Trophoblast cell (in vitro differentiated cells and primary cell): ENCODE data around the gene UGT1A3.
A peak's percentile ranks its signal among the peaks of the same experiment; 100 is the strongest.

Source experiments
- DNase-seq, 2 donors: peaks; one replicate each; pipeline ENCODE4 v3.0.0-alpha.2; 2016
- H2AFZ ChIP-seq: 2 replicates; pipeline ENCODE4 v1.6.1; 2013; ENCODE audit warnings: low read length, moderate library complexity, mild to moderate bottlenecking; ENCODE audit not compliant: insufficient read depth, poor library complexity
- H2AK5ac ChIP-seq: 2 replicates; pipeline ENCODE4 v1.6.1; 2013; ENCODE audit warnings: mild to moderate bottlenecking, low read length
- H2BK120ac ChIP-seq: 2 replicates; pipeline ENCODE4 v1.6.1; 2013; ENCODE audit warnings: low read length, mild to moderate bottlenecking, moderate library complexity; ENCODE audit not compliant: insufficient read depth, poor library complexity
- H2BK12ac ChIP-seq: 2 replicates; pipeline ENCODE4 v1.6.1; 2013; ENCODE audit warnings: mild to moderate bottlenecking, low read length, moderate library complexity
- H2BK5ac ChIP-seq: 2 replicates; pipeline ENCODE4 v1.6.1; 2013; ENCODE audit warnings: low read length, low read depth, moderate library complexity, mild to moderate bottlenecking; ENCODE audit not compliant: poor library complexity
- H3K14ac ChIP-seq: 2 replicates; pipeline ENCODE4 v1.6.1; 2013; ENCODE audit warnings: mild to moderate bottlenecking, low read length
- H3K18ac ChIP-seq: 2 replicates; pipeline ENCODE4 v1.6.1; 2013; ENCODE audit warnings: mild to moderate bottlenecking, low read length
- H3K23ac ChIP-seq: 2 replicates; pipeline ENCODE4 v1.6.1; 2013; ENCODE audit warnings: low read length
- H3K27ac ChIP-seq: 2 replicates; pipeline ENCODE4 v1.5.1; 2013; ENCODE audit warnings: low read depth, mild to moderate bottlenecking, inconsistent platforms, low read length, moderate library complexity
- H3K27me3 ChIP-seq: 2 replicates; pipeline ENCODE4 v1.6.1; 2013; ENCODE audit warnings: inconsistent platforms, mild to moderate bottlenecking, low read length, moderate library complexity; ENCODE audit not compliant: insufficient read depth
- H3K36me3 ChIP-seq, 2 experiments: 1 replicate in 1 of 2; 2 replicates in 1 of 2; pipeline ENCODE4 v1.6.1; 2013; ENCODE audit warnings: low read length in 2 of 2, mild to moderate bottlenecking in 2 of 2, moderate library complexity in 1 of 2; ENCODE audit not compliant: insufficient read depth in 2 of 2, control insufficient read depth in 1 of 2
- H3K4ac ChIP-seq: 2 replicates; pipeline ENCODE4 v1.6.1; 2013; ENCODE audit warnings: low read depth, mild to moderate bottlenecking, low read length, moderate library complexity
- H3K4me1 ChIP-seq, 2 experiments: 1 replicate in 1 of 2; 2 replicates in 1 of 2; pipeline ENCODE4 v1.6.1; 2013; ENCODE audit warnings: low read length in 2 of 2, mild to moderate bottlenecking in 2 of 2, moderate library complexity in 1 of 2; ENCODE audit not compliant: insufficient read depth in 2 of 2, control insufficient read depth in 1 of 2
- H3K4me2 ChIP-seq: 2 replicates; pipeline ENCODE4 v1.6.1; 2013; ENCODE audit warnings: inconsistent platforms, mild to moderate bottlenecking, low read length, moderate library complexity
- H3K4me3 ChIP-seq: 2 replicates; pipeline ENCODE4 v1.5.1; 2013; ENCODE audit warnings: mild to moderate bottlenecking, low read depth, low read length, inconsistent platforms
- H3K79me1 ChIP-seq: one replicate; pipeline ENCODE4 v1.6.1; 2013; ENCODE audit warnings: low read length
- H3K79me2 ChIP-seq: 2 replicates; pipeline ENCODE4 v1.6.1; 2013; ENCODE audit warnings: low read length, mild to moderate bottlenecking; ENCODE audit not compliant: control insufficient read depth, insufficient read depth, poor library complexity
- H3K9ac ChIP-seq: 2 replicates; pipeline ENCODE4 v1.6.1; 2013; ENCODE audit warnings: mild to moderate bottlenecking, low read length
- H3K9me3 ChIP-seq: 2 replicates; pipeline ENCODE4 v1.6.1; 2013; ENCODE audit warnings: low read depth, mild to moderate bottlenecking, control low read depth, inconsistent platforms, low read length; ENCODE audit not compliant: insufficient read depth
- H4K12ac ChIP-seq: 2 replicates; pipeline ENCODE4 v1.6.1; 2013; ENCODE audit warnings: low read depth, mild to moderate bottlenecking, low read length, moderate library complexity
- H4K8ac ChIP-seq: 2 replicates; pipeline ENCODE4 v1.6.1; 2013; ENCODE audit warnings: low read depth, mild to moderate bottlenecking, low read length, moderate library complexity
- H4K91ac ChIP-seq: one replicate; pipeline ENCODE4 v1.6.1; 2013; ENCODE audit warnings: low read depth, mild to moderate bottlenecking, low read length, moderate library complexity
- WGBS: extraction: QIAGEN DNeasy Blood & Tissue Kit; methylation state at CpG from one replicate; pipeline ENCODE4 v1.1.7; 2013; ENCODE audit warnings: missing lambda C conversion rate; ENCODE audit not compliant: insufficient read length, insufficient coverage; ENCODE audit errors: extremely low coverage; 5-methylcytosine and 5-hydroxymethylcytosine counted together

Gene UGT1A3

GRCh38 chr2:233756429-233757081, 27.7 kb downstream of the UGT1A3 start:
- WGBS, result no CpG with 5 or more reads among the region's 7 CpGs

GRCh38 chr2:233758141-233758540, 29.3 kb downstream of the UGT1A3 start:
- H3K27me3 ChIP-seq, result no peaks in the 10 kb centered on the region
- H3K4me2 ChIP-seq, result no peak overlapping the region
- H2BK5ac ChIP-seq, result no peak overlapping the region
- H3K4me3 ChIP-seq, result no peak overlapping the region
- no peak overlapping the region for H2AK5ac ChIP-seq
- no peaks in the 10 kb centered on the region for H3K4me1 ChIP-seq
- no peaks in the 10 kb centered on the region for H3K36me3 ChIP-seq
- H4K91ac ChIP-seq, result no peak overlapping the region
- no peak overlapping the region for H3K18ac ChIP-seq
- no peak overlapping the region for H3K4ac ChIP-seq
- no peak overlapping the region for H4K8ac ChIP-seq
- H3K27ac ChIP-seq, result no peak overlapping the region
- no peak overlapping the region for H2BK120ac ChIP-seq
- H4K12ac ChIP-seq, result no peak overlapping the region
- no peak overlapping the region for H3K9ac ChIP-seq
- H2AFZ ChIP-seq, result no peak overlapping the region
- peaks cover 7% of the 10 kb centered on the region for H3K9me3 ChIP-seq
- H2BK12ac ChIP-seq, result no peak overlapping the region
- no peaks in the 10 kb centered on the region for H3K79me1 ChIP-seq
- no peak overlapping the region for H3K14ac ChIP-seq
- no peaks in the 10 kb centered on the region for H3K79me2 ChIP-seq
- no peak overlapping the region for H3K23ac ChIP-seq
- DNase-seq, result no peak

More at GRCh38 chr2:233756429-233757081, 27.7 kb downstream of the UGT1A3 start:
- no peak overlapping the region for H4K12ac ChIP-seq
- no peak overlapping the region for H3K23ac ChIP-seq
- H3K79me2 ChIP-seq, result no peaks in the 10 kb centered on the region
- no peak overlapping the region for H3K14ac ChIP-seq
- H3K27ac ChIP-seq, result no peak overlapping the region
- H4K91ac ChIP-seq, result no peak overlapping the region
- H3K18ac ChIP-seq, result no peak overlapping the region
- no peaks in the 10 kb centered on the region for H3K27me3 ChIP-seq
- no peak overlapping the region for H3K4me2 ChIP-seq
- no peak overlapping the region for H2AFZ ChIP-seq
- no peak overlapping the region for H3K4me3 ChIP-seq
- DNase-seq, result no peak
- no peak overlapping the region for H4K8ac ChIP-seq
- no peak overlapping the region for H2BK120ac ChIP-seq
- no peaks in the 10 kb centered on the region for H3K4me1 ChIP-seq
- H2AK5ac ChIP-seq, result no peak overlapping the region
- H3K36me3 ChIP-seq, result no peaks in the 10 kb centered on the region
- H3K4ac ChIP-seq, result no peak overlapping the region
- H3K9ac ChIP-seq, result no peak overlapping the region
- peaks cover 9% of the 10 kb centered on the region for H3K9me3 ChIP-seq
- H3K79me1 ChIP-seq, result no peaks in the 10 kb centered on the region
- no peak overlapping the region for H2BK12ac ChIP-seq
- H2BK5ac ChIP-seq, result no peak overlapping the region

- Histone ChIP-seq H3K36me3 (no peaks in the 10 kb centered on the region), H3K18ac (no peak overlapping the region), H4K8ac (no peak overlapping the region), H2AFZ (no peak overlapping the region), H3K4me3 (no peak overlapping the region), H3K4me1 (no peaks in the 10 kb centered on the region), H4K91ac (no peak overlapping the region), H3K9ac (no peak overlapping the region), H3K23ac (no peak overlapping the region), H2AK5ac (no peak overlapping the region), H3K27ac (no peak overlapping the region), H2BK120ac (no peak overlapping the region), H3K79me1 (no peaks in the 10 kb centered on the region), H2BK5ac (no peak overlapping the region), H3K9me3 (peaks cover 7% of the 10 kb centered on the region), H3K4me2 (no peak overlapping the region), H3K4ac (no peak overlapping the region), H3K27me3 (no peaks in the 10 kb centered on the region), H2BK12ac (no peak overlapping the region), H3K79me2 (no peaks in the 10 kb centered on the region), H4K12ac (no peak overlapping the region), H3K14ac (no peak overlapping the region)
- DNase-seq, result no peak
- WGBS, result no CpG with 5 or more reads among the region's 2 CpGs
These were observed 30.0 kb downstream of the UGT1A3 start for GRCh38 chr2:233758849-233759248.

- H3K4me3 ChIP-seq, result peak within 1 kb of the TSS; percentile 18
- H3K27me3 ChIP-seq, result no peaks in the 10 kb centered on the region
- WGBS, result no CpG with 5 or more reads among the region's 6 CpGs
- no peak within 1 kb of the TSS for H3K9ac ChIP-seq
- H3K4ac ChIP-seq, result no peak within 1 kb of the TSS
- H2AFZ ChIP-seq, result no peak within 1 kb of the TSS
- H2BK120ac ChIP-seq, result no peak within 1 kb of the TSS
- H3K4me1 ChIP-seq, result no peaks in the 10 kb centered on the region
- no peaks in the 10 kb centered on the region for H3K36me3 ChIP-seq
- no peaks in the 10 kb centered on the region for H3K79me2 ChIP-seq
- H4K91ac ChIP-seq, result no peak within 1 kb of the TSS
- H3K9me3 ChIP-seq, result peaks cover 5% of the 10 kb centered on the region
- no peaks in the 10 kb centered on the region for H3K79me1 ChIP-seq
- H4K12ac ChIP-seq, result no peak within 1 kb of the TSS
- no peak within 1 kb of the TSS for H3K27ac ChIP-seq
- H3K4me2 ChIP-seq, result no peak within 1 kb of the TSS
- no peak within 1 kb of the TSS for H2BK5ac ChIP-seq
- H2AK5ac ChIP-seq, result no peak within 1 kb of the TSS
- DNase-seq, result no peak
- H3K18ac ChIP-seq, result no peak within 1 kb of the TSS
- no peak within 1 kb of the TSS for H4K8ac ChIP-seq
- no peak within 1 kb of the TSS for H3K14ac ChIP-seq
- H2BK12ac ChIP-seq, result no peak within 1 kb of the TSS
- H3K23ac ChIP-seq, result no peak within 1 kb of the TSS
These were observed 31.2 kb downstream of the UGT1A3 start, which contains the start of gene UGT1A1 for GRCh38 chr2:233760043-233760442. Gene UGT1A1, plus strand, starts transcription at chr2:233760270. Its CDS starts 18 bp downstream, at chr2:233760288.
